HTERT RPE-1 (cell line): ENCODE results near the gene PARP8.
"Not testable (repeated sequence)": the region's sequence is repeated elsewhere in the genome, so short reads cannot be mapped to it uniquely, and the experiment has no call there.

Experiments
- in situ Hi-C: fragments of 300-500 bp; cut with MboI; formaldehyde crosslinking; loops from 4 replicates; pipeline ENCODE4 v1.14.3; 2020; ENCODE audit warnings: low sequenced_read_pairs

Gene PARP8, protein sequence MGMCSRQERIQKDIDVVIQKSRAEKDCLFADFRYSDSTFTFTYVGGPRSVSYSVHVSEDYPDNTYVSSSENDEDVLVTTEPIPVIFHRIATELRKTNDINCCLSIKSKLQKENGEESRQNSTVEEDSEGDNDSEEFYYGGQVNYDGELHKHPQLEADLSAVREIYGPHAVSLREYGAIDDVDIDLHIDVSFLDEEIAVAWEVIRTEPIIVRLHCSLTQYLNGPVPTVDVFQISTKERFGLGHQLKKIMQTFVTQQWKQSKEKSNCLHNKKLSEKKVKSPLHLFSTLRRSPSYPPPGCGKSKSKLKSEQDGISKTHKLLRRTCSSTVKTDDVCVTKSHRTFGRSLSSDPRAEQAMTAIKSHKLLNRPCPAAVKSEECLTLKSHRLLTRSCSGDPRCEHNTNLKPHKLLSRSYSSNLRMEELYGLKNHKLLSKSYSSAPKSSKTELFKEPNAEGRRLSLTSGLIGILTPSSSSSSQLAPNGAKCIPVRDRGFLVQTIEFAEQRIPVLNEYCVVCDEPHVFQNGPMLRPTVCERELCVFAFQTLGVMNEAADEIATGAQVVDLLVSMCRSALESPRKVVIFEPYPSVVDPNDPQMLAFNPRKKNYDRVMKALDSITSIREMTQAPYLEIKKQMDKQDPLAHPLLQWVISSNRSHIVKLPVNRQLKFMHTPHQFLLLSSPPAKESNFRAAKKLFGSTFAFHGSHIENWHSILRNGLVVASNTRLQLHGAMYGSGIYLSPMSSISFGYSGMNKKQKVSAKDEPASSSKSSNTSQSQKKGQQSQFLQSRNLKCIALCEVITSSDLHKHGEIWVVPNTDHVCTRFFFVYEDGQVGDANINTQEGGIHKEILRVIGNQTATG

DNA sequence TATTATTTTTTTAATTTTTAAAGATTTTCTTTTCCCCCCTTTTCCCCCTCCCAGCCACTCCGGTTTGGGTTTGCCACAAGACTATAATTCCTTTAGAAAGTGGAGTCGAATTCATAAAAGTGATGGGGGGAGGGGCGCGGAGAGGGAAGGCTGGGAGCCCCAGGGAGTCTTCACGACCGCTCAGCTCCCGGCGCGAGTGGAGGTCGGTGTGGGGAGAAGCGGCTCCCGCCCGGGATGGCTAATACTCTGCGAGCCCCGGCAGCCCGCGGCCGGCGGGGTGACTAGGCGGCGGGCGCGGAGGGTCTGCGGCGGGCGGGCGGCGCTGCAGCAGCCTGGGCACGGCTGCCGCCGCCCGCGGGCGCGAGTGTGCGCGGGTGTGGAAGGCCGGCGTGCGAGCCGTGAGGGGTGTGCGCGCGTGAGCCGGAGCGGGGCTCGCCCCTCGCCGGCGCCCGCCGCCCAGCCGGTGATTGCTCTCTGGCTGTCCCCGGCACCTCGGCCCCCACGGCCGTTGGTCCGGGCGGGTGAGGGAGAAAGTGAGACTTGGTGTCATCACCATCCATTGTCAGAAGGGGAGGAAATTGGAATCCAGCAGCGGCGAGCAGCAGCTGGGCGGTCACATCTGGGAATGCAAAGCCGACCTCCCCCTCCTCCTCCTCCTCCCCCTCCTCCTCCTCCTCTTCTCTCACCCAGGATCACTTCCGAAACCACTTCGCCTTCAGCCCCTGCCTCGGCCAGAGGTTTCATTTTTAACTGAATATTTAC, at the start of gene PARP8:
Gene PARP8 (plus strand): TSS at position 377 of the 762 bp plus-strand sequence. CDS start 459 bp downstream, outside the sequence.
- in situ Hi-C loops: no loop called here

DNA sequence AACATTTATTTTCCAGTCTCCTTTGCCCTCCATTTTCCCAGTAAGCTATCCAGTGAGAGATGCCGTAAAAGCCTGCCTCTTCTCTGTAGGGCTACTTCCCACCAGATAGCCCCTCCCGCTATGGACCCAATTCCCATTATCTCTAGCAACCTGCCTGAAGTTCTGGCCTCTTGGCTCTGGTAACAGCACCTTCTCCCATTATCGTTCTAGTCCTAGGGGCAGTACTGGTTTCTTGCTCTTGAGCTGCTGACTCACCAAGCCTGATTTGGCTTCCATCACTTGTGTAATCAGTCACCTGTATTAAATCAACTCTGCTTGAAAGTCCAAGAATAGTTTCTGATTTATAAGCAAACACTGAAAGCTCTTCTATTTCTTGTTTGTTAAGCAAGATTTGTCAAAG, 42.8 kb upstream of the PARP8 start:
- in situ Hi-C loops: no loop called here

DNA sequence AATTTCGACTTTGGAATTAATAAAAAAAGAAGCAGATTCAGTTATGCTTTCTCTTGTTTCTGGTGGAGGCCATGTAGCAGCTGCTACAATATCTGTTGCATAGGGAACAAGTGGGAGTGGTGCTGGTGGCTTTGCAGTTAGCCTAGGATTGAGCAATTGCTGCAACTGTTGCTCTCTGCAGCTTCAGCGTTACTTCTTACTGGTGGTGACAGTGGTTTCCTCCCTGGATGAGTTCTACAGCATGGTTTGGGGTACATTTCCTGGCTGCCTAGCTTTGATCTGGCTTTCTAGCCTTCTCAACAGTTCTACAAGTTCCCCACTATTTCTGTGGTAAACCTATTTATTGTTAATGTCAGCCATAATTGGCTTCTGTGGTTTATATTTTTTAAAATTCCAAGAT, 31.6 kb upstream of the PARP8 start:
- in situ Hi-C loops: not testable (repeated sequence)

DNA sequence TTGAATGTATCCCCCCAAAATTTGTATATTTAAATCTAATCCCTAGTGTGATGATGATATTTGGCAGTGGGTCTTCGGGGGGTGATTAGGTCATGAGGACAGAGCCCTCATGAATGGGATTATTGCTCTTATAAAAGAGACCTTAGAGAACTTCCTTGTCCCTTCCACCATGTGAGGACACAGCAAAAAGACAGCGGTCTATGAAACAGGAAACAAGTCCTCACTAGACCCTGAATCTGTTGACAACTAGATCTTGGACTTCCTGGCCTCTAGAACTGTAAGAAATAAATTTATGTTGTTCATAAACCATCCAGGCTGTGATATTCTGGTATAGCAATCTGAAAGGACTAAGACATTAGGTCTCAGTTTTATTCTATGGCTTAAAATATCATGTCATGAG, 28.9 kb upstream of the PARP8 start:
- in situ Hi-C loops: not testable (repeated sequence)

DNA sequence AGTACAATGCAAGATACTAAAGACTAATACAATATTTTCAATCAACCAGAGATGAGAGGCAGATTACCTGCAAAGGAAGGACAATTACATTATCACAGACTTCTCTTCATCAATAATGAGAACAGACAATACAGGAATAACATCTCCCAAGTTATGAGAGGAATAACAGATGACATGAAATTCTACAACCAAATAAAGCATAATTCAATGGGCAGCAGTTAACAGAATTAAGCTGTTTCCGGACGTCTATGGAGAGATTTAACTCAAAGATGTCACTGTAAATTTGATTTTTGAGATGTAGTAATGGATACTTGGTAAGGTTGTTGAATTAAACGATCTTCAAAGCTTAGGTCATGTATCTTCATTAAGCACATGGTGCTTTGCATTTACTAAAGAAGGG, 19.8 kb upstream of the PARP8 start:
- in situ Hi-C loops: no loop called here

DNA sequence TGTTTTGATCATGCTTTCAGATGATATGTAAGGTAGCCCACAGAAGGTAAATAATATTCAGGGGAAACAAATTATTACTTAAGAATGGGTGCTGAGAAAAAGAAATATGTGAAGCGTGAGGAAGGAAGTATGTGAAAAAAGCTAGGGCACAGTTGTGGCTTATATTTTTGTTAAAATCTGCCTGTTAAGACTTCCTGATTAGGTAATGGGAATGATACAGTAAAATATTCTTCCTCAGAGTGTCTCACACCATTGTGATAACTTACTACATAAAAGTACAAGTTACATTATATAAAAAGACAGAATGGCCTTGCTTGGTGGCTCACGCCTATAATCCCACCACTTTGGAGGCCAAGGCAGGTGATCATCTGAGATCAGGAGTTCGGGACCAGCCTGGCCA, 18.7 kb upstream of the PARP8 start:
- in situ Hi-C loops: no loop called here

DNA sequence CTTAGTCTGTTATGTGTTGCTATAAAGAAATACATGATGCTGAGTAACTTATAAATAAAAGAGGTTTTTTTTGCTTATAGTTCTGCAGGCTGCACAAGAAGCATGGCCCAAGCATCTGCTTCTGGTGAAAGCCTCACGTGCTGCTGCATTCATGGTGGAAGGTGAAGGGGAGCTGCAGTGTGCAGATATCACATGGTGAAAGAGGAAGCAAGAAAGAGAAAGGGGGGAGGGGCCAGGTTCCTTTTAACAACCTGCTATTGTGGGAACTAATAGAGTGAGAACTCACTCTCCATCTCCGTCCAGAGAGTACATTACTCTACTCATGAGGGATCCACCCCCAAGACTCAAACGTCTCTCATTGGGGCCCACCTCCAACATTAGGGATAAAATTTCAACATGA, 12.5 kb upstream of the PARP8 start:
- in situ Hi-C loops: no loop called here

DNA sequence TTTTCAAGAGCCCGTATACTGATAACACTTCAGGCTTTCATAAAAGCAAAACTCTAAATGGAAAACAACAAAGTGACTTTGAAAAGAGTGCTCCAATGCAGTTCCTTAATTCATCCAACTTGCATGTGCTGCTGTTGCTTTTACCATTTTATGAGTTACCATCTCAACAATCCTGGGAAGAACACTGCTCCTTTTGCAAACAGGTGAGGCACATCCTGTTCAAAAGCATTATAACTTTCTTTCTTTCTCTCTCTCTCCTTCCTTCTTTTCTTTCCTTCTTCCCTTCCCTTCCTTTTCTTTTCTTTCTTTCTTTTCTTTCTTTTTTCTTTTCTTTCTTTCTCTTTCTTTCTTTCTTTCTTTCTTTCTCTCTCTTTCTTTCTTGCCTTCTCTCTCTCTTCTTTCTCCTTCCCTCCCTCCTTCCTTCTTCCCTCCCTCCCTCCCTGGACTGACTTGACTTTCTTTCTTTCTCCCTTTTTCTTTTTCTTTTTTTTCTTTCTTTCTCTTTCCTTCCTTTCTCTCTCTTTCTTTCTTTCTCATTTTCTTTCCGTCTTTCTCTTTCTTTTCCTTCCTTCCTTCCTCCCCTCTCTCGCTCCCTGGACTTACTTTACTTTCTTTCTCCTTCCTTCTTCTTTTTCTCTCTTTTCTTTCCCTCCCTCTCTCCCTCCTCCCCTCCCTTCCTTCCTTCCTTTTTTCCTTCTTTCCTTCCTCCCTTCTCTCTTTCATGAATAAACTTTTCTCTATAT, 11.2 kb upstream of the PARP8 start:
- in situ Hi-C loops: no loop called here

DNA sequence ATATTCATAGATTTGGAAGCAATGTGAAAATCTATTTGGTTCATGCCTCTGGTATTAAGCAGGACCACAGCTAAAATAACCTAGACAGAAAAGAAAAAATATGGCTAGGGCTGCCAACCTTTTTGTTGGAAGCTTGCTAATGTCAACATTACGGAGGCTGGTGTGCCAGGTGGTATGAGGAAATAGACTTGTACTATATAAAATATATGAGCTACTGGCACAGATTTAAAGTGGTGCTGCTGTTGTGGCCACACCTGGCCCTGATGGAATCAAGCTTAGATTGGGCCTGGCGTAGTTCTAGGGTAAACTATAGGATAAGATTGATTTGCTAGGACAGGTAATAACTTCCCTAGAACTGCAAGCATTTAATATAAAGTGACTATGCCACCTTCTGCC, 10.6 kb upstream of the PARP8 start:
- in situ Hi-C loops: no loop called here

DNA sequence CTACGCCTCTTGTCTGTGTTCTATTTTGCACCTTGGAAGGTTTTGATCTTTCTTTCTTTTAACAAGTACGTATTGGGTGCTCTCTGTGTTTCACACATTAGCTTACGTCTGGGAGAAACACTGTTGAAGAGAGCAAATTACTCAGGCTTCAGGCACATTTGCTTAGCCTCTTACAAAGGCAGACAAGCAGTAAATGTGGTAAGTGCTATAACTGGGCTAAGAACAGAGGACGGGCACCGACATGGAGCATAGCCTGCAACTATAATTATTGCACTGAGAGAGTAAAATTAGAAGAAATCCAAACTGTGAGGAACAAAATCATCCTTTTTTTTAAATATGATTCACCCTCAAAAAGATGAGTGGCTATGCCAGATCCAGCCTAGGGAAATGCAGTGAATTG, 9.4 kb upstream of the PARP8 start:
- in situ Hi-C loops: no loop called here

DNA sequence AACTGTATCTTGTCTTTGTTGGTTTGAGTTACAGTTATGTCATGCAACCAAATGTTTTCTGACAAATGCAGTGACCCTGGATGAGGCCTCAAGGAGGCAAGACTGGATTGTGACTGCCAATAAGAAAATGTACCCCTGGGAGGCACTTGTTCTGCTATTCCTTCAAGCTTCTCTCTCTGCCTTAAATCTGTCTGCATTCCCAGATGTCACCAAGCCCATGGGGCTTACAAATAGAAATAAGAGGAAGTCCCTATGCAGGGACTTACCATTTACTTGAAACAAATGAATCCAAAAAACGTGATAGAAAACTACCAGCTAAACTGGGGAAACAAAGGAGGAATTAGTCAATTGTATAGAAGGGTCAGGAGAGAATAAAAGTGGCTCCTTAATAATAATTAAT, 8.2 kb upstream of the PARP8 start:
- in situ Hi-C loops: no loop called here

DNA sequence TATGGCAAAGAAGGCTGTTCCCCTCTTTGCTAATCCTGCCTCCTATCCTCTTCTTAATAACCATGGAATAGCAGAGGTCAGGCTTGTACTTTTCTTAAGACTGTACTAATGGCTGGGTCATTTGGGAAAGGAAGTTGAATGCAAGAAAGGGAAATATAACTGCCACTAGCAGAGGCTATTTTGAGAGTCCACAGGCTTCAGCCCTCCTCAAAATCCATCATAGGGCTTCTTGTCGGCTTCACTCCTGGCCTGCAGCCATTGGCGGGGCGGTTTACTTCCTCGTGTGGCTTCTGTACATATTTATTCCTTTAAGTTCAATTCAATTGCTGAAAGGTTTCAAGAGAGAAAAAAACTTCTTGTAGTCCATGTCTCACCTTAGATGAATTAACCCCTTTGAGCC, 2.8 kb upstream of the PARP8 start:
- in situ Hi-C loops: no loop called here

DNA sequence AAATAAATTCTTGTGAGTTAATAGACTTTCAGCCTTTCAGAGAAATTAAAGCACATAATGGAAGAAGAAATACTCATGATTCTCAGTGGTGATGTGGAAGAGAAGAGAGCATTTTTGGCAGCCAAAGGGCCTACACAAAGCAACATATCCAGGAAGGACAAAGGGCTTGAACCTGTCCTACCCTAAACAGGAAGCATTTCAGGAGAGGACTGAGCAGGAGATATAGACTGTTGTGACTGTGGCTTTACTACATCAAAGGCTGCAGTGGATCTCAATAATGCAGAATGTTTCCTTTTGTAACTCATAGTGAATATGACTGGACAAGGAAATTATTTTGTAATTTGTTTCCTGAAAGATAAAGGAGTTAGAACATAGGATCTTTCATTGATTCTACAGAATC, 1.3 kb upstream of the PARP8 start:
- in situ Hi-C loops: no loop called here

DNA sequence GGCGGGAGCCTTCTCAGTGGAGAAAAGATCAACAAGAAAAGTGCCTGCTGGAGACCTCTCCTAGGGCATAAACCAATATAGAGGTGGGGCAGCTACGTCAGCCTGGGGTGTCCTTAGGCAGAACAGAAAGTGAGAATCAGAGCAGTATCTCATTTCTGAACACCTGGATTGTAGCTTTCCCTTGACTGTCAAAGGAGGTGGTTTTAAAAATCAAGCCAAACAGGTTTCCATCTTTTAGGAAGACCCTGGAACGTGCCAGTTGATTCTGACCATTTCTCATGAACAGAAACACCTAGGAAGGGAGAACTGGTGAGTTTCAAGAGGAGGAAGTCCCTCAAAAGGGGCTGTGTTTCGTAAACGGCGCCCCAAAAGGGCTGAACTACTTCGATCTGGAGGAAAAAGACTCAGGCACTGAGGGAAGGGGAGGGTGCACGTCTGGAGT, 655 bp upstream of the PARP8 start:
- in situ Hi-C loops: not testable (repeated sequence)

DNA sequence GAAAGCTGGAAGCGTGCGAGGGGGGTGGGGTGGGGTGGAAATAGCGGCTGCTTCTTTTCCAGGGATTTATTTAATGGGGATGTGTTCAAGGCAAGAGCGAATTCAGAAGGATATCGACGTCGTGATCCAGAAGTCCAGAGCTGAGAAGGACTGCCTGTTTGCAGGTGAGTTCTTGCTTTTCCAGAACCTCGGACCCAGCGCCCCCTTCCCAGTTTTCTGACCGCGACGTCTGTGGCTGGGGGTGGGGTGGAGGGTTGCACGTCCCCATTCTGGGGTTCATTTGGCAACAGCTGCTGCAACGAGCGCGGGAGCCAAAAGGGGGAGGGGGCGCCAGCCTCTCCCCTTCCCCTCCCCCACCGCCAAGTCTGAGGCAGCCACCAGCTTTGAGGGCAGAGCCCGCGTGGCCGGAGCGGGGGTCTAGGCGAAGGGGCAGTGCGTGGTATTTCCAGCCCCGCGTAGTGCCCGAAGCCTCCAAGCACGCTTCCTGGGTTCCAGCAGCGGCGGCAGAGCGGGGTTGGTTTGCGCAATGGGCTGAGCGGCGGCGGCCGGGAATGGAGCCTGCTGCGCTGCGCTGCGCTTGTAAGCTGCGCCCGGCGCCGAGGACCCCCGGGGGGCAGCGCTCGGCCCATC, 701 bp downstream of the PARP8 start:
- in situ Hi-C loops: no loop called here

DNA sequence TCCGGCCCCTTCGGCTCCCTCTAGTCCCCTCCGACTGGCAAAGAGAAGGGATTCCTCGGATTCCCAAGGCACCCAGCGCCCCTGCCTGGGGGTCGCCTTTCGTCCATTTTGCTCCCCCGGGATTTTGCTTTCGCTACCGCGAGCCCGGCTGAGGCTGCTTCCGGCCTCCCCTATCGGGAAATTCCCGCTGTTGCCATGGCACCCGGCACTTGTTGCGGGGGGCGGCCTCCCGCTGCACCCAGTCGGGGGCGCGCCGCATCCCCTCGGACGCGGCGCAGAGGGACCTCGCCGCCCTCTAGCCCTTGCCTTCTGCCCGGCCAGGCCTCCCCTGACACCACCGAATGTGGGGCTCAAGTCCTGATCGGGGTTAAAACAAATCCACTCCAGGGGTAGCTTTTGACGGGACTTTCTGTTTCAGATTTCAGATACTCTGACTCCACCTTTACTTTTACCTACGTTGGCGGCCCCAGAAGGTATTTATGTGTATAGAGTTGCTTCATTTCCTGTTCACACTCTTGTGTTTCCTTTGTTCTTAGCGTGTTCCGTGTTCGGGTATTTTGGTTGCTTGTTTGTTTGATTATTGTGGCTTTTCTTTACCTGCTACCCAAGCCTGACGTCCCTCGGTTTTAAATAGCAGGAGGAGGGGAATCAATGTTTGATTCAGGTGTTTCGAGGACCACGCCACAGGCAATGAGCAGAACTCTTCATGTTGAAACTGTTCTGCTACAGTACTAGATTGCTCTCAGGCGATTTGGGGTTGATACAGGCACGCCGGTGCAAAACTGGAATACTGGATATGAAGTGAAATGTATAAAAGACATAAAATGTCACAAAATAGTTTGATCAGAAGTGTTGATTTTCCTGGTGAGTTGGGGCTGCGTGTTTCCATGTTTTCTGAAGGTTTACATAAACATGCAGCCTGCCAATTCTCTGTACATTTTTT, 1.5 kb downstream of the PARP8 start:
- in situ Hi-C loops: no loop called here

DNA sequence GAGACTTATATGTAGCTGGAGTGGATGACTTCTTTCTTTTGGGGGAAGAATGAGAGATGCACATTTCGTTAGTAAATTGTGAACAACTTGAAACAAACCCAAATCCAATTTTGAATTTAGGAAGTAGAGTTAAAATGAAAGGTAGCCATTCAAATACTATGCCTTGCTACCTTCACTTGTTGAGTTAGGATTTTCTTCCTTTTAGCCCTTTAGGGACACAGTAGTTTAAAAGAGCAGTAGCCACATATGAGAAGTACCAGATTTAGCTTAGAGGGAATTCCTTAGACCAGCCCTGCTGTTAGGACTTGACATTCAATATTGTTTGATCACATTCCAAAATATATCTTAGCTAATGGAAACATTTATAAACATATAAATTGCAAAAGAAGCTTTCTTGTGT, 2.2 kb downstream of the PARP8 start:
- in situ Hi-C loops: not testable (repeated sequence)

DNA sequence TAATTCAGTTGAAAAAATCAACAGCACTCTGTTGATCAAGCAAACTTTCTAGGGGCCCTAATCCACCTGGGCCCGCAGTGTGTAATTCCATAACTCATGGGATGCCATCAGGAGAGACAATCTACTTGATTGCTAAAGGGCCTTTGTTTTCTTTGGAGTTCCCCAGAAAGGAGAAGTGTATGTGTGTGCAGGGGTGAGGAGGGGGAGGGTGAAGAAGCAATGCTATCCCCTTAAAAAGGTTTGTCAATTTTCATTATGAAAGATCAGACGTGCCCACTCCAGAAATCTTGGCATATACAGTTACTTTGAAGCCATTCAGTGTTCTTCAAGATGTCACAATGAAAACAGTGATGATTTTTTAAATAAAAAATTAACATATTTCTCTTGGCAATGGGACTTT, 6.2 kb downstream of the PARP8 start:
- in situ Hi-C loops: no loop called here

DNA sequence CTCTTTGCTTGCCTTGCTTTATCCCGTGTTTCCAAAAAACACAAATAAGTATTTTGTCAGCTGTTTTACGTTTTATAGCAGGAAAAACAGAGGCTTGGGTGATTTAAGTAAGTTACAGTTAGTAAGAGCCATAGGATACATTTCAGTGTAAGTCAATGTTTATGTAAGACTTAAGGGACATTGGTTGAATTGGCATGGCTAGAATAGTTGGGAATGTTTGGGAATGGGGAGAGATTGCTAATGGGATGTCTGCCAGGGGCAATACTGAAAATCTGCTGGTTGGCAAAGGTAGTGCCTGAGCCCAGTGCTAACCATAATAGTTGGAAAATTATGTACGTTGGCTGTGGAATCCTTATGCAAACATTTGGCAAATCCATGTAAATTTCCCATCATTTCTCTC, 7.0 kb downstream of the PARP8 start:
- in situ Hi-C loops: not testable (repeated sequence)
